Stimulated activated CD4-positive, alpha-beta T cell treated with anti-CD3 and anti-CD28 coated beads, Interleukin-15, amount 100 ng/mL, for 48 hours (primary cell): Measurements from ENCODE around the gene TCF12.

Experiments used
- DNase-seq, 2 donors: peaks; one replicate each; pipeline ENCODE4 v3.0.0-alpha.2; 2020; ENCODE audit warnings: low read depth in 2 of 2

TCF12 gene

GRCh38 chr15:57216288-57216687 lies 297.8 kb downstream of the TCF12 start:
- DNase-seq: peak in 1 of 2 donors; percentile 7

- no peak for DNase-seq
Observed at GRCh38 chr15:57217778-57218598, 299.5 kb downstream of the TCF12 start.

GRCh38 chr15:57218826-57219576 lies 300.6 kb downstream of the TCF12 start:
- DNase-seq: no peak

GRCh38 chr15:57220205-57220604 lies 301.8 kb downstream of the TCF12 start:
- no peak for DNase-seq

- DNase-seq: no peak
Observed at GRCh38 chr15:57221134-57221533, 302.7 kb downstream of the TCF12 start.

- DNase-seq: no peak
Observed at GRCh38 chr15:57223345-57223744, 304.9 kb downstream of the TCF12 start.

GRCh38 chr15:57223887-57224286 lies 305.4 kb downstream of the TCF12 start:
- DNase-seq: no peak

- no peak for DNase-seq
Observed at GRCh38 chr15:57224664-57225063, 306.2 kb downstream of the TCF12 start.

GRCh38 chr15:57227166-57227565 lies 308.7 kb downstream of the TCF12 start:
- DNase-seq: no peak

- DNase-seq: no peak
Observed at GRCh38 chr15:57227899-57228298, 309.5 kb downstream of the TCF12 start.

- DNase-seq: no peak
Observed at GRCh38 chr15:57228395-57228794, 310.0 kb downstream of the TCF12 start.

- DNase-seq: no peak
Observed at GRCh38 chr15:57229051-57229450, 310.6 kb downstream of the TCF12 start.

- no peak for DNase-seq
Observed at GRCh38 chr15:57231559-57231958, 313.1 kb downstream of the TCF12 start.

GRCh38 chr15:57234156-57234555 lies 315.7 kb downstream of the TCF12 start:
- no peak for DNase-seq

GRCh38 chr15:57235186-57235585 lies 316.7 kb downstream of the TCF12 start:
- DNase-seq: no peak

- DNase-seq: no peak
Observed at GRCh38 chr15:57235873-57236272, 317.4 kb downstream of the TCF12 start.

- DNase-seq: no peak
Observed at GRCh38 chr15:57236561-57237300, 318.3 kb downstream of the TCF12 start.

- DNase-seq: no peak
Observed at GRCh38 chr15:57237301-57237642, 318.8 kb downstream of the TCF12 start.

- DNase-seq: no peak
Observed at GRCh38 chr15:57237676-57238075, 319.2 kb downstream of the TCF12 start.

- DNase-seq: no peak
Observed at GRCh38 chr15:57245130-57245529, 326.7 kb downstream of the TCF12 start.

GRCh38 chr15:57245714-57246113 lies 327.3 kb downstream of the TCF12 start:
- no peak for DNase-seq

- DNase-seq: no peak
Observed at GRCh38 chr15:57248074-57248473, 329.6 kb downstream of the TCF12 start.

GRCh38 chr15:57251308-57251707 lies 332.9 kb downstream of the TCF12 start:
- no peak for DNase-seq
